ENCODE data around the gene C8G. TPM values are rescaled to one million over a fixed set of nuclear protein-coding genes. Genes with fewer than 3 reads are reported as not detected.

Gene C8G
- total RNA-seq, 2 donors from 2014 or later, result not detected

DNA sequence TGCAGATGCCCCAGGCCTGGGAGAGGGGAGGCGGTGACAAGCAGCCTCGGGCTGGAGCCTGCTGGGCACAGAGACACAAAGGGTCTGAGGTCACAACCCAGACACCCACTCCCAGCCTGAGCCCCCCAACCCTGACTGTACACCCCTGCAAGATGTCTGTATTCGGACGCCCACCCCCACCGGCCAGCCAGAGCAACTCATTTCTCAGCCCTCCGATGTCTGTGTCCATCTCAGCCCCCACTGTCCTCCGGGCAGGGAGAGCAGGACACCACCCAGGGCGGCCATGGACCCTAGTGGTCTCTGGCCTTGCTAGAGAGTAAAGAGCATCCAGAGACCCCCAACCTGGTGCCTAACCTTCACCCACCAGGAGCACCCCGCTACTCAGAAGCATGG lies 10.9 kb downstream of the C8G start:
- Histone ChIP-seq H3K9me3 (no peaks in the 10 kb centered on the region), H3K4me1 (replicated peaks) (no peaks in the 10 kb centered on the region), H3K27me3 (replicated peaks; ENCODE audit: insufficient read depth) (no peaks in the 10 kb centered on the region), H3K36me3 (no peaks in the 10 kb centered on the region), H3K27ac (no peak overlapping the region), H3K4me3 (no peak overlapping the region)
- 94% methylated on average over 9 of the region's 9 CpGs for WGBS
- intact Hi-C loops (cut with DNase I), result no loop called here
- no peak for DNase-seq (ENCODE audit: low spot score)
- no peak for TF ChIP-seq POLR2A (IDR thresholded peaks at IDR 0.05)

DNA sequence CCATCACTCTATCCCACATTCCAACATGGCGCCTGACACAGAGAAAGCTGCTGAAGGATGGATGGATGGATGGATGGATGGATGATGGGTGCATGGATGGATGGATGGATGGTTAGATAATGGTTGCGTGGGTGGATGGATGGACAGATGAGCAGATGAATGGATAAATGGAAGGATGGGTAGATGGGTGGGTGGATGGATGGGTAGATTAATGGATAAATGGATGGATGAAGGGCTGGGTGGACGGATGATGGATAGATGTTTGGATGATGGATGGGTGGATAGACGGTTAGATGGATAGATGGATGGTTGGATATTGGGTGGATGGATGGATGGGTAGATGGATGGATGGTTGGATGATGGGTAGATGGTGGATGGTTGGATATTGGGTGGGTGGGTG lies 11.6 kb downstream of the C8G start:
- WGBS, result 98% methylated on average over 4 of the region's 4 CpGs
- Histone ChIP-seq H3K36me3 (no peaks in the 10 kb centered on the region), H3K4me3 (no peak overlapping the region), H3K4me1 (replicated peaks) (peaks cover 5% of the 10 kb centered on the region), H3K27ac (no peak overlapping the region), H3K9me3 (no peaks in the 10 kb centered on the region), H3K27me3 (replicated peaks; ENCODE audit: insufficient read depth) (no peaks in the 10 kb centered on the region)
- intact Hi-C loops (cut with DNase I), result no loop called here
- TF ChIP-seq POLR2A (IDR thresholded peaks at IDR 0.05) (no peak), POLR2AphosphoS5 (IDR thresholded peaks at IDR 0.05) (no peak)
- TF ChIP-seq, protein P1, sequence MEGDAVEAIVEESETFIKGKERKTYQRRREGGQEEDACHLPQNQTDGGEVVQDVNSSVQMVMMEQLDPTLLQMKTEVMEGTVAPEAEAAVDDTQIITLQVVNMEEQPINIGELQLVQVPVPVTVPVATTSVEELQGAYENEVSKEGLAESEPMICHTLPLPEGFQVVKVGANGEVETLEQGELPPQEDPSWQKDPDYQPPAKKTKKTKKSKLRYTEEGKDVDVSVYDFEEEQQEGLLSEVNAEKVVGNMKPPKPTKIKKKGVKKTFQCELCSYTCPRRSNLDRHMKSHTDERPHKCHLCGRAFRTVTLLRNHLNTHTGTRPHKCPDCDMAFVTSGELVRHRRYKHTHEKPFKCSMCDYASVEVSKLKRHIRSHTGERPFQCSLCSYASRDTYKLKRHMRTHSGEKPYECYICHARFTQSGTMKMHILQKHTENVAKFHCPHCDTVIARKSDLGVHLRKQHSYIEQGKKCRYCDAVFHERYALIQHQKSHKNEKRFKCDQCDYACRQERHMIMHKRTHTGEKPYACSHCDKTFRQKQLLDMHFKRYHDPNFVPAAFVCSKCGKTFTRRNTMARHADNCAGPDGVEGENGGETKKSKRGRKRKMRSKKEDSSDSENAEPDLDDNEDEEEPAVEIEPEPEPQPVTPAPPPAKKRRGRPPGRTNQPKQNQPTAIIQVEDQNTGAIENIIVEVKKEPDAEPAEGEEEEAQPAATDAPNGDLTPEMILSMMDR (IDR thresholded peaks at IDR 0.05), result no peak
- DNase-seq (ENCODE audit: low spot score), result no peak

DNA sequence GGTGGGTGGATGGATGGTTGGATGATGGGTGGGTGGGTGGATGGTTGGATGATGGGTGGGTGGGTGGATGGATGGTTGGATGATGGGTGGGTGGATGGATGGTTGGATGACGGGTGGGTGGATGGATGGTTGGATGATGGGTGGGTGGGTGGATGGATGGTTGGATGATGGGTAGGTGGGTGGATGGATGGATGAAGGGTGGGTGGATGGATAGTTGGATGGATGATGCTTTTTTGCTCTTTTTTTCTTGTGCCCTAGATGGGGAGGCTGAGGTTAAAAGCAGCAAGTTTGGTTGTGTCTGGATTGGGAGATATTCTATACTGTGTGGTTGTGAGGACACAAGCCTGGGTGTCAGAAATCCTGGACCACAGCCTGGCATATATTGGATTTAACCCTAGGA lies 12.4 kb downstream of the C8G start:
- TF ChIP-seq POLR2AphosphoS5 (IDR thresholded peaks at IDR 0.05) (no peak), POLR2A (IDR thresholded peaks at IDR 0.05) (no peak)
- TF ChIP-seq, protein P1 (IDR thresholded peaks at IDR 0.05), result no peak
- H3K27ac ChIP-seq, result no peak overlapping the region
- no peaks in the 10 kb centered on the region for H3K9me3 ChIP-seq
- H3K36me3 ChIP-seq, result no peaks in the 10 kb centered on the region
- DNase-seq (ENCODE audit: low spot score), result no peak
- H3K4me3 ChIP-seq, result no peak overlapping the region
- intact Hi-C loops (cut with DNase I), result no loop called here
- WGBS, result 94% methylated on average over 1 of the region's 1 CpG
- H3K27me3 ChIP-seq (replicated peaks; ENCODE audit: insufficient read depth), result no peaks in the 10 kb centered on the region
- peaks cover 9% of the 10 kb centered on the region for H3K4me1 ChIP-seq (replicated peaks)

DNA sequence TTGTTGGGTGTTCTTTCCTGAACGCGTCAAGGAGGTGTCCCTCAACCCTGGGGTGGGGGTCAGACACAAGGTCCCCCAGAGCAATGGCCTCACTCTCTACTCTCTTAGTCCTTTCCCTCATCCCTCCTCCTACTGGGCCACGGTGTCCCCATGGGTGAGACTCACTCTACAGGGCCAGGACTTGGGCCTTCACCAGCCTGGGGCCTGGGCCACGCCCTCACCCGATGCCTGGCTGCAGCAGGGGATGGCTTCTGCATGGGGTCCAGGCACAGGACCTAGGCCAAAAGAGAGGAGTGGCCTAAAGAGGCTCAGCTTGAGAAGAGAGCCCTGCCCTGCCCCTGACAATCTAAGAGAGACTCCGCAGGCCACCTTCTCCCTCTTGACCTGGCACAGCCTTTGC lies 12.9 kb downstream of the C8G start:
- no peak for TF ChIP-seq POLR2A (IDR thresholded peaks at IDR 0.05)
- no peak for TF ChIP-seq POLR2AphosphoS5 (IDR thresholded peaks at IDR 0.05)
- TF ChIP-seq, protein P1 (IDR thresholded peaks at IDR 0.05), result no peak
- Histone ChIP-seq H3K36me3 (no peaks in the 10 kb centered on the region), H3K9me3 (no peaks in the 10 kb centered on the region), H3K4me3 (no peak overlapping the region), H3K4me1 (replicated peaks) (peaks cover 9% of the 10 kb centered on the region), H3K27me3 (replicated peaks; ENCODE audit: insufficient read depth) (no peaks in the 10 kb centered on the region), H3K27ac (no peak overlapping the region)
- 94% methylated on average over 6 of the region's 6 CpGs for WGBS
- intact Hi-C loops (cut with DNase I), result no loop called here
- no peak for DNase-seq (ENCODE audit: low spot score)

DNA sequence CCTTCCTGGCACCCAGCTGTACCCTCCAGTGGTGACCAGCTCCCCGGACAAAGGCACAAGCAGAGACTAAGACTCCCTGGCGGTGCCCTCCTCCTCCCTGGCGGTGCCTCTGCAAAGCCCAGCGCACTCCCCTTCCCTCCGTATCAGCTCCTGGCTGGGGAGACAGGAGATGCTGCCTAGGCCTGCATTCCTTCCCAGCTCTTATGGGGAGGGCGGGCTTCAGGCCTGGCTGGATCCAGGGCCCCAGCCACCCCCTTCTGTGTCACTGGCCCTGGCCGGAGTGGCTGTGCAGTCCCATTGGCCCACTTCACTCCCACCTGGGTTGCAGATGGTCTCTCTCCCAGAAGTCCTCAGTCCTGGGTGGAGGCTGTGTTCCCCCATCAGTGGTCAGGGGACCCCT lies 13.4 kb downstream of the C8G start:
- Histone ChIP-seq H3K4me1 (replicated peaks) (peaks cover 9% of the 10 kb centered on the region), H3K27ac (no peak overlapping the region), H3K9me3 (no peaks in the 10 kb centered on the region), H3K36me3 (no peaks in the 10 kb centered on the region), H3K27me3 (replicated peaks; ENCODE audit: insufficient read depth) (no peaks in the 10 kb centered on the region), H3K4me3 (no peak overlapping the region)
- intact Hi-C loops (cut with DNase I), result no loop called here
- TF ChIP-seq, protein P1 (IDR thresholded peaks at IDR 0.05), result no peak
- TF ChIP-seq POLR2A (IDR thresholded peaks at IDR 0.05), result no peak
- TF ChIP-seq POLR2AphosphoS5 (IDR thresholded peaks at IDR 0.05), result no peak
- 91% methylated on average over 7 of the region's 7 CpGs for WGBS
- DNase-seq (ENCODE audit: low spot score), result no peak

Measured in prostate gland (tissue), 2 donors.